ENCODE data around the gene DCHS1. TPM values are rescaled to one million over a fixed set of nuclear protein-coding genes. Genes with fewer than 3 reads are reported as not detected.

Gene DCHS1
- total and polyA plus RNA-seq, 9 of the 15 experiments (the other 6 are each of a cell fraction or from before 2014, with no cell fraction given) = 0.04 to 0.49 (median 0.14) TPM; not detected in 2

- TF ChIP-seq E4F1 (CRISPR knock-in tag; IDR thresholded peaks at IDR 0.05; ENCODE audit: borderline replicate concordance) (peak; percentile 42; the same call in 1 of the 2 replicates), SUPT5H (IDR thresholded peaks at IDR 0.05) (peak; percentile 95), CBFA2T2 (conservative IDR thresholded peaks at IDR 0.05) (no peak), TFE3 (CRISPR knock-in tag; IDR thresholded peaks at IDR 0.05) (no peak), TSHZ1 (CRISPR knock-in tag; IDR thresholded peaks at IDR 0.05) (no peak), CREB3 (tag; conservative IDR thresholded peaks at IDR 0.05; ENCODE audit: low read depth) (0 out of 2 replicates have a peak, but pooled peaks have one; percentile 26), CEBPB (tag; IDR thresholded peaks at IDR 0.05) (no peak), ZNF511 (CRISPR knock-in tag; IDR thresholded peaks at IDR 0.05) (no peak), HIVEP1 (CRISPR knock-in tag; IDR thresholded peaks at IDR 0.05) (no peak), NUFIP1 (IDR thresholded peaks at IDR 0.05; ENCODE audit: partially characterized antibody) (no peak), TBP (optimal IDR thresholded peaks at IDR 0.05; ENCODE audit: low read depth, low read length) (peak; percentile 87), GATAD2A (IDR thresholded peaks at IDR 0.05) (no peak), E2F5 (CRISPR knock-in tag; IDR thresholded peaks at IDR 0.05) (no peak), CBX5 (IDR thresholded peaks at IDR 0.05; ENCODE audit: borderline replicate concordance, low read depth) (no peak), FOXP1 (CRISPR knock-in tag; IDR thresholded peaks at IDR 0.05) (peak; percentile 81; the same call in 1 of the 2 replicates), NEUROD1 (IDR thresholded peaks at IDR 0.05; ENCODE audit: borderline replicate concordance, low read depth, low read length, partially characterized antibody) (peak; percentile 45), ZNF134 (CRISPR knock-in tag; conservative IDR thresholded peaks at IDR 0.05) (no peak), CXXC5 (CRISPR knock-in tag; IDR thresholded peaks at IDR 0.05) (peak; percentile 96)
Measured at GRCh38 chr11:6612213-6613041, 43.2 kb downstream of the DCHS1 start, which contains the start of gene TAF10 (continued).

All from K562 (cell line).